ENCODE results near the gene DNAAF9.

DNA sequence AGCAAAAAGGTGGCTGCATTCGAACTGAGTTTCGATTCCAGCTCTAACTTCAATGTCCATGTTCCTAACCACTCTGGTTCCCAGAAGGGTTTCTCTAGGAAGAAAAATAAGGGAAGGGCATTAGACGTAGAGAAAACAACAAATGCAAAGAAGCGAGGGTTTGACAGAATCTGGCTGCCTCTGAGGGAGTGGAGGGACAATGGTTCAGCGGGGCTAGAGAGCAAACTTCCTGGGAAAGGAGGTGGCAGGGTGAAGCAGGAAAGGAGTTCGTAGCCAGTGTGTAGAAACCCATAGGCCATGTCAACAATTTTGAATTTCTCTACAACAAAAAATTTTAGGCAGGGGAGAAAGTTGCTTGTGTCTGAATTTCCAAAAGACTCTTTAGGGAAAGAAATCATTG, 14.5 kb upstream of the DNAAF9 start:
- TF ChIP-seq, protein P1, sequence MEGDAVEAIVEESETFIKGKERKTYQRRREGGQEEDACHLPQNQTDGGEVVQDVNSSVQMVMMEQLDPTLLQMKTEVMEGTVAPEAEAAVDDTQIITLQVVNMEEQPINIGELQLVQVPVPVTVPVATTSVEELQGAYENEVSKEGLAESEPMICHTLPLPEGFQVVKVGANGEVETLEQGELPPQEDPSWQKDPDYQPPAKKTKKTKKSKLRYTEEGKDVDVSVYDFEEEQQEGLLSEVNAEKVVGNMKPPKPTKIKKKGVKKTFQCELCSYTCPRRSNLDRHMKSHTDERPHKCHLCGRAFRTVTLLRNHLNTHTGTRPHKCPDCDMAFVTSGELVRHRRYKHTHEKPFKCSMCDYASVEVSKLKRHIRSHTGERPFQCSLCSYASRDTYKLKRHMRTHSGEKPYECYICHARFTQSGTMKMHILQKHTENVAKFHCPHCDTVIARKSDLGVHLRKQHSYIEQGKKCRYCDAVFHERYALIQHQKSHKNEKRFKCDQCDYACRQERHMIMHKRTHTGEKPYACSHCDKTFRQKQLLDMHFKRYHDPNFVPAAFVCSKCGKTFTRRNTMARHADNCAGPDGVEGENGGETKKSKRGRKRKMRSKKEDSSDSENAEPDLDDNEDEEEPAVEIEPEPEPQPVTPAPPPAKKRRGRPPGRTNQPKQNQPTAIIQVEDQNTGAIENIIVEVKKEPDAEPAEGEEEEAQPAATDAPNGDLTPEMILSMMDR (conservative IDR thresholded peaks at IDR 0.05; ENCODE audit: low read depth, low read length) = no peak
- TF ChIP-seq EZH2phosphoT487 (IDR thresholded peaks at IDR 0.05; ENCODE audit: borderline replicate concordance, low read length) (no peak), EZH2 (IDR thresholded peaks at IDR 0.05; ENCODE audit: low read length, unreplicated experiment) (no peak)

Measured in PC-3 (cell line).